Urothelium cell line (cell line): ENCODE measurements around the gene CALML5.
A peak's percentile ranks its signal among the peaks of the same experiment; 100 is the strongest.

Experiments used
- DNase-seq: peaks from one replicate; pipeline ENCODE4 v3.0.0; 2011; ENCODE audit warnings: low spot score, mixed read lengths
- FAIRE-seq: peaks from 2 replicates; lab custom pipeline; 2011; peaks lifted over from hg19 to GRCh38; lab: Jason Lieb, UNC

CALML5 gene

DNA sequence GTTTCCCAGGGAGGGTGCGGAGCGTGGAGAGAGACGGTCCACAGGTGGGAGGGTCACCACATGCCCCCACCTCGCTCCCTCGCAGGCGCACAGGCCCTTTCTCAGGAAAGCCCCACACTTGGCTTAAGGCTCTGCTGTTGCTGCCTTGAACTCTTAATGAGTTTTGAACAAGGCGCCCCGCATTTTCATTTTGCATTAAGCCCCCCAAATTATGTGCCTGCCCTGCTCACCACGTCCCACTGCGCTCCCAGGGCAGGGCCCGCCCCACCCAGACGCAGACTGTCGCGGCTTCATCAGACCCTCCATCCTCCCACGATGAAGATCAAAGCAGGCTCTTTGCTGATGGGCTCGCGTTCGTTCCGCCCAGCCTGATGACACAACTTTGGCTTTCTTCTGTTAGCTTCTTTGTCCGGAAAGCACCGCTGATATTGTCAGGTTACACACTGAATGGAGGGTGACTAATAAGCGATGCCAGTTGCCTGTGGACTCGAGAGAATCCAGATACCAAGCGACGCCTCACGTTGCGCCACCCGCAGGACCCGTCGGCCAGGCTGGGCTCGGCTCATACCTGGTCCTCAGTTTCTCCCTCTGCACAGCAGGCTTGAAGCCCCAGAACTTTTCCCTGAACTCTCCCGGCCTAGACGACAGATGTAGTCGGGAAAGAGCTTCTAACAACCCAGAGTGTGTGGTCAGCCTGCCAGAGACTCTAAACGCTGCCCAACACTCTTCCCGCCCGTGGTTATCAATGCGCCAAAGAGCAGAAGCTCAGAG lies 34.9 kb upstream of the CALML5 start:
- FAIRE-seq, result no peak

GRCh38 chr10:5533098-5533731 lies 33.8 kb upstream of the CALML5 start:
- FAIRE-seq (no peak), DNase-seq (no peak)

More for the DNA sequence above, 34.9 kb upstream of the CALML5 start:
- DNase-seq, result no peak

DNA sequence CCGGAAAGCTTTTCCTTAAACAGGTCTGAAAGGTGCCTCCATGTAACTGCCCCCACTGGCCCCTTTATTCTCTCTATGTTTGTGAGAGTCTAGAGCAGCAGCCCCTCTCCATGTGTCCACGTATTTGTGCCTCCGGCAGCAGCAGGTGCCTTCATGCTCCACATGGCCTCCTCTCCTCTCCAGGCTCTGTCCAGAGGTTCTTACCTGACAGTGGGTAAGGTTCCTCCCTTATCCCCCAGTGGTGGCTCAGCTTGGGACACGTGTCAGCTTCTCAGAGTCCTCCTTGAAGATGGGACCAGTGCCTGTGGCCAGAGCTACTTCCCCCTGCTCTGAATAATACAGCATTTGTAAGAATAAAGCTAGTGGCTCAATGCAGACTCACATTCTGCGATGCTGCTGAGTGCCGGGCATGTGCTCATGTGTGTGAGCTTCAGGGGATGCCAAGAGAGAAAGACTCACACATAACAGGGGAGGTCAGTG lies 33.3 kb upstream of the CALML5 start:
- DNase-seq (no peak), FAIRE-seq (no peak)

DNA sequence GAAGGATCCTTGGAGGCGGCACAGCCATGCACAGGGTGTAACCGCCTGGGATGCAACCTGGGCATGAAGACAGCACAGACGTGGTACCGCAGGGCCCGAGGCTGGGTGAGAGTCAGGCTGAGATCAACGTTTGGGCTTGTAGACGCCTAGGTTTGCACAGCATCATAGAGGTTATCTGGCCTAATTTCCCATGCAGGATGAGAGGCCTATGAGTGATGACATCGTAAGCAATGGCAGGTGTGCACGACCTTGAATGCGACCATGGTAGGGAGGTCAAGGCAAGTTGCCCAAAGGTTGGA lies 32.9 kb upstream of the CALML5 start:
- no peak for DNase-seq
- no peak for FAIRE-seq

GRCh38 chr10:5531558-5532306 lies 32.4 kb upstream of the CALML5 start:
- FAIRE-seq, result no peak

GRCh38 chr10:5530846-5531557 lies 31.6 kb upstream of the CALML5 start:
- DNase-seq, result no peak
- peak; percentile 23 for FAIRE-seq

More at GRCh38 chr10:5531558-5532306, 32.4 kb upstream of the CALML5 start:
- DNase-seq, result no peak

DNA sequence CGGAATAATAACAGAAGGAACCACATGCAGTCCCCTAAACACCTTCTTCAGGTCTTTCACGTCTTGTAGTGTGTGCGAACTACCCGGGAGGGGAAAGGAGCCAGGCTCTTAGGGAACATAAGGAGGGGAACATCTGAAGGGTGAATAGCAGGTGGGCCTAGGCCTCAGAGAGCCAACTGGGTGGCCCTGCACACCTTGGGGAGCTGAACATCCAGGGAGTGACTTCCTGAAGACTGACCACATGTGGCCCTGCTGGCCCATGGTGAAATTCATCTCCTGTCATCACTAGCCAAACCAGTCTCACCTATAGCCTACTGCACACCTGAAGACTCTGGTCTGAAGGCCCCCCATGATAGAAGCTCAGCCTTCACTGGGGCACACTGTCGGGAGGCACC lies 31.0 kb upstream of the CALML5 start:
- DNase-seq (no peak), FAIRE-seq (no peak)

DNA sequence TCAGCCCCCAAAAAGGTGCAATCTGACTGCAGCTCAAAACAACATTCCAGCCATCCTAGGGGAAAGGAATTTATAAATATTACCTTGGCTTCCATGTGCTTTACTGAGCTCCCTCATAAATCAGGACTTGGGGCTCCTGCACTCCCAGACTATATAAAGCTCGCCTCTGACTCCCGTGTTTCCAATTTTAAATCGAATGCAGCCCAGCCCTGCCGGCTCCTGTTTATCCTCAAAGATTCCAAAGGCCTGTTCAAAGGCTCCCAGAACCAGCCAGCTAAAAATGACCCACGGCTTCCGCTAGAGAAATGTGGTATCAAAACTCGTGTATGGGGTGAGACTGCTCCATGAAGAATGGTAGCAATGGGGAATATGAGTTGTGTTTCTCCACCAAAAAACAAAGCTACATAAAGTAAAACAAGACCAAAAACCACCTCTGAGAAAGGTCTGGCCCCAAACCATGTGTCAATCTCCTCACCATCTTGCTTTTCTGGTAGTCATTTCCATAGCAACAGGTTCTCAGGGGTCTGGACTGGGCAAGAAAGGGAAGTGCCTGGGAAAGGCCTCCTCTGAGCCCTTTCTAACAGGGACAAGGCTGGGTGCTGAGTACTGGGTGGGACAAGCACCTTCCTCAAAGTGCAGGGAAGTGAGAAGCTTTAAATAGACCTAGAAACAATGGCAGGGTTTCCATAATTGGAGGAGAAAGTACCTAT lies 30.5 kb upstream of the CALML5 start:
- DNase-seq (no peak), FAIRE-seq (no peak)

GRCh38 chr10:5528989-5529701 lies 29.8 kb upstream of the CALML5 start:
- DNase-seq (no peak), FAIRE-seq (no peak)

DNA sequence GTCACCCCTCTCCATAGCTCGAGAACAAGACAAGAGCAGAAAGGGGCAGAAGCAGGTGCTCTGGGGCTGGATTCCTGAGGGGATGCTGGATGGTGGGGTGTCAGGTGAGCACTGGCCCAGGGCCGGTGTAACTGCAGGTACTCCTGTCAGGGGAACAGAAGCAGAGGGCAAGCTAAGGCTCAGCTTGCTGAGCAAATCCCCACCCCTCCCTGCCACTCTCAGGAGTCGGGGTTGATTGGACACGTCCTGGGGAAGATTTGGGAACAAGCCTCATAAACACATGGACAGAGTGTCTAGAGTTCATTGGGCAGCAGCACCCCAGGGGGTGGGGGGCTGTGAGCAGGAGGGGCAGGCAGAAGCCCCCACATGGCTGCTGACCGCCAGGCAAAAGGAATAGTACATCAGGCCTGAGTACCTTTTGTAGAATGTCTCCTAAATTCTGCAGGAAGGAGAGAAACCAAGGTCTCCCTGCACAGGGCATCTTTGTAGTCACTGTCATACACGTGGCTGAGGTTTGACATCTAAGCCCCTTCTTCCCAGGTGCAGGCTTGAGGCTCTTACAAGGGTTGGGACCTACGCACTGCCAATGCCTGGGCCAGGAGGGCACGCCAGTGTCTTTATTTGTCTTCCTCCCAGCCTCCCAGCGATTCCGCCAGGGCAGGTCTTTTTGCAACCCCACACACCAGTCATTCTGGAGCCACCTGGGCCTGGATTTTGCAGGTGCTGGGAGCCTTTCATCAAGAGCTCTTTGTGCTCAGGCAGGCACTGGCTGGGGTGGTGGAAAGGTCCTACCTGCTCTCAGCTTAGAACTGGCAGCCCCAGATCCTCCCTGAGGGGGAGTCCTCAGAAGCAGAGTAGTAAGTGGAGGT lies 28.2 kb upstream of the CALML5 start:
- DNase-seq, result no peak
- no peak for FAIRE-seq

- FAIRE-seq (no peak), DNase-seq (no peak)
These were observed 27.4 kb upstream of the CALML5 start for GRCh38 chr10:5526691-5527331.

GRCh38 chr10:5525561-5526341 lies 26.4 kb upstream of the CALML5 start:
- DNase-seq (no peak), FAIRE-seq (no peak)

GRCh38 chr10:5524641-5525560 lies 25.5 kb upstream of the CALML5 start, which contains the start of gene CALML3:
CALML3 (plus strand) TSS chr10:5524961; CDS start chr10:5525086, 125 bp downstream.
- DNase-seq (no peak), FAIRE-seq (no peak)

DNA sequence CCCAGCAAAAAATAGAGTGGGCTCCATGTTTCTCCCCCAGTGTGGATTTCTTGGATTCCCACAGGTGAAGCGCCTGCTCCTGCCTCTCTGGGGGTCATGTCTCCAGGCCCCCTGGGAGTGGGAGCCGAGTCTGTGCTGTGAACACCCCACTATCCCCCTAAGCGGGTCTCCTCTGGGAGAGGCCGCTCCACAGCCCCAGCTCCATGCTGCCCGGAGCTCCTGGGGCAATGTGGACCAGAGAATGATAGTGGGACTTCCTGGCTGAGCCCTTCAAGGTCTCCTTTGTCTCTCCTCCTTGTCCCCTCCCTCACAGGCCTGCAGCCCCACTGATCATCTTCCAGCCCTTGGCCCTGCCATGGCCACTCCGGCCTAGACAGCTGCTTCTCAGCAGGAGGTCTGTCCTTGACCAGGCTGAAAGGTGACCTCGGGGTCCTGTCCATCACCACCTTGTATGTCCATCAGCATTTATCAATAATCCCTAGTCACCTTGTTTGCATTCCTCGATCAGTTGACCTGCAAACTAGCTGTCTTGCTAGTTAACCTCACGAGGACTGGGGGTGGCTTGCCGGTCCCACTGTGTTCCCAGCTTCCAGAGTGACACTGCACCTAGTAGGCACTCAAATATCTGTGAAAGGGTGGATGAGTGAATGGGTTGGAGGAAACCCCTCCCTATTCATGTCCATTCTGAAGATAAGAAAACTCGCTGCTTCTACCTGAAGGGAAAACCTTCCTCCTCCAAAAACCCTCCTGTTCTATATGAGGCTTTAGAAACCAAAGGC lies 24.6 kb upstream of the CALML5 start:
- no peak for DNase-seq
- no peak for FAIRE-seq

DNA sequence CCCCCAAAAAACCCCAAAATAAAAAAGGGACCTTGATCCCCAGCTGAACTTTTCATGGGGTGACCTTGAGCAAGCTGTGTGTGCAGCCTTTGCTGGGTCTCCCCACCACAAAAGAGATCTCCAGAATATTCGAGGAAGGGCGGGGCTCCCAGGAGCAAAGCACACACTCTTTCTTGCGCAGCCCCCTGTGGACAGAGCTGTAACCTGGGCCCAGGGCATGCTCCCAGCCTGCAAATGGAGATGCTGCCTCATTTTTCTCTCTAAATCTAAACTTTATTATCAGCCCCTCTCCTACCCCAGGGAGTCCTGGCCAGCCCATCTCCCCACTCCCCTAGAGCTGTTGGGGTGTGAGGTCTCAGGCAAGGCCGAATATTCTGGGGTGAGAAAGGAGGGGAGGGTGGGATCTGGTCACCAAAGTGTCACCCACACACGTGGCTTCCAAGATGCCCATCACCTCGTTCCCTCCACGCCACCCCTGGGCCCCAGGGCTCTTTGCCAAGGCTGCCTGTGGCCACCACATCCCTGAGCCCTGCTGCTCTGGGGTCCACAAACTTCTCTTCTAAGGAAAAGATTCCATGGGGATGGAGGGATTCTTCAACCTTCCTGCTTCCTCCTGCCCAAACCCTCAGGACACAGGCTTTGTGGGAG lies 23.7 kb upstream of the CALML5 start:
- DNase-seq (no peak), FAIRE-seq (no peak)
